Nephron progenitor cell (in vitro differentiated cells): Measurements from ENCODE around the gene FBXO4.

ENCODE experiments used
- DNase-seq: peaks from one replicate; pipeline ENCODE4 v3.0.0; 2021
- H3K27ac Mint-ChIP-seq: 2 replicates; pipeline ENCODE4 v1.8.0; 2021; ENCODE audit warnings: mild to moderate bottlenecking, moderate library complexity, mixed read lengths
- H3K27me3 Mint-ChIP-seq: 2 replicates; pipeline ENCODE4 v1.8.0; 2021; ENCODE audit warnings: mild to moderate bottlenecking, low read depth, mixed read lengths; ENCODE audit not compliant: poor library complexity
- H3K36me3 Mint-ChIP-seq: 2 replicates; pipeline ENCODE4 v1.8.0; 2021; ENCODE audit warnings: low read depth, mixed read lengths
- H3K4me1 Mint-ChIP-seq: 2 replicates; pipeline ENCODE4 v1.8.0; 2021; ENCODE audit warnings: mixed read lengths
- H3K4me3 Mint-ChIP-seq: 2 replicates; pipeline ENCODE4 v1.8.0; 2021; ENCODE audit warnings: mild to moderate bottlenecking, moderate library complexity, mixed read lengths
- H3K9me3 Mint-ChIP-seq: 2 replicates; pipeline ENCODE4 v1.8.0; 2021; ENCODE audit warnings: mild to moderate bottlenecking, moderate library complexity, mixed read lengths
- CTCF ChIP-seq: fragments of 200-600 bp; sonication (generic); IDR thresholded peaks from 2 replicates; pipeline ENCODE4 v1.5.0; 2021; ENCODE audit warnings: antibody characterized with exemption

The FBXO4 gene

GRCh38 chr5:41985945-41986695 lies 61.0 kb downstream of the FBXO4 start:
- Mint-ChIP-seq H3K36me3 (no peaks in the 10 kb centered on the region), H3K27ac (no peak overlapping the region), H3K4me3 (no peak overlapping the region), H3K9me3 (no peaks in the 10 kb centered on the region), H3K27me3 (no peaks in the 10 kb centered on the region), H3K4me1 (peaks cover 8% of the 10 kb centered on the region)
- no peak for DNase-seq
- TF ChIP-seq CTCF = no peak
